Thymus (tissue), 11 donors: ENCODE data around the gene VRK1. TPM values are rescaled to one million over a fixed set of nuclear protein-coding genes. Genes with fewer than 3 reads are reported as not detected.

ENCODE experiments used
- DNase-seq, 9 donors: peaks; one replicate each; pipeline ENCODE4 v3.0.0-alpha.2; 2013; ENCODE audit warnings: low spot score in 9 of 9, low read depth in 6 of 9, missing footprints in 1 of 9
- H3K27ac ChIP-seq, 2 donors: one replicate each; pipeline ENCODE4 v1.5.1; 2013; ENCODE audit warnings: control low read depth in 1 of 2, low read depth in 1 of 2, low read length in 1 of 2, mild to moderate bottlenecking in 1 of 2, moderate library complexity in 1 of 2
- H3K27me3 ChIP-seq, 2 donors: one replicate each; pipeline ENCODE4 v1.5.1; 2013; ENCODE audit warnings: low read length in 1 of 2; ENCODE audit not compliant: control insufficient read depth in 2 of 2, insufficient read depth in 1 of 2
- H3K36me3 ChIP-seq, 2 donors: one replicate each; pipeline ENCODE4 v1.5.1; 2013; ENCODE audit warnings: low read length in 1 of 2, mild to moderate bottlenecking in 1 of 2, moderate library complexity in 1 of 2; ENCODE audit not compliant: control insufficient read depth in 2 of 2, insufficient read depth in 2 of 2
- H3K4me1 ChIP-seq, 2 donors: one replicate each; pipeline ENCODE4 v1.5.1; 2013; ENCODE audit warnings: low read length in 2 of 2; ENCODE audit not compliant: control insufficient read depth in 2 of 2, insufficient read depth in 2 of 2
- H3K4me3 ChIP-seq, 2 donors: one replicate each; pipeline ENCODE4 v1.5.1; 2013; ENCODE audit warnings: low read length in 2 of 2, control low read depth in 1 of 2, mild to moderate bottlenecking in 1 of 2
- H3K9me3 ChIP-seq, 2 donors: one replicate each; pipeline ENCODE4 v1.5.1; 2013; ENCODE audit warnings: low read length in 1 of 2, mild to moderate bottlenecking in 1 of 2; ENCODE audit not compliant: control insufficient read depth in 2 of 2, insufficient read depth in 1 of 2
- WGBS: extraction: QIAGEN DNeasy Blood & Tissue Kit; methylation state at CpG from one replicate; pipeline ENCODE4 v1.1.7; 2013; 5-methylcytosine and 5-hydroxymethylcytosine counted together
- polyA plus RNA-seq: library from polyadenylated mRNA; stranded (reverse); fragments of 200-250 nt; gene quantifications from one replicate; pipeline ENCODE4 v1.2.3, GENCODE V29; 2013
- total RNA-seq: library from RNA; stranded (reverse); fragments of 120-200 nt; gene quantifications from one replicate; pipeline ENCODE4 v1.2.4, GENCODE V29; 2013
- donor health status: healthy.

The VRK1 gene
- total and polyA plus RNA-seq, 2 donors = 23.0 to 83.1 TPM

- Histone ChIP-seq H3K27me3 (no peaks in the 10 kb centered on the region), H3K9me3 (no peaks in the 10 kb centered on the region), H3K27ac (no peak overlapping the region), H3K4me1 (no peaks in the 10 kb centered on the region), H3K4me3 (no peak overlapping the region), H3K36me3 (peaks cover 0 to 3% of the 10 kb centered on the region in 2 donors)
- DNase-seq = no peak
- 80% methylated on average over 3 of the region's 3 CpGs for WGBS
Measured at GRCh38 chr14:96827290-96827689, 30.1 kb downstream of the VRK1 start.

GRCh38 chr14:96829791-96830190, 32.6 kb downstream of the VRK1 start:
- H3K4me1 ChIP-seq = no peaks in the 10 kb centered on the region
- no peaks in the 10 kb centered on the region for H3K27me3 ChIP-seq
- DNase-seq = no peak
- 99% methylated on average over 1 of the region's 1 CpG for WGBS
- no peak overlapping the region for H3K27ac ChIP-seq
- H3K9me3 ChIP-seq = no peaks in the 10 kb centered on the region
- H3K36me3 ChIP-seq = peaks cover 3 to 14% of the 10 kb centered on the region in 2 donors
- H3K4me3 ChIP-seq = no peak overlapping the region

GRCh38 chr14:96830946-96831345, 33.8 kb downstream of the VRK1 start:
- Histone ChIP-seq H3K36me3 (peaks cover 10 to 15% of the 10 kb centered on the region in 2 donors), H3K27ac (no peak overlapping the region), H3K9me3 (no peaks in the 10 kb centered on the region), H3K4me3 (no peak overlapping the region), H3K4me1 (no peaks in the 10 kb centered on the region), H3K27me3 (no peaks in the 10 kb centered on the region)
- WGBS = 98% methylated on average over 1 of the region's 1 CpG
- no peak for DNase-seq

- Histone ChIP-seq H3K4me1 (no peaks in the 10 kb centered on the region), H3K27me3 (no peaks in the 10 kb centered on the region), H3K36me3 (peaks cover 12 to 26% of the 10 kb centered on the region in 2 donors), H3K9me3 (no peaks in the 10 kb centered on the region), H3K27ac (no peak overlapping the region), H3K4me3 (no peak overlapping the region)
- 98% methylated on average over 2 of the region's 2 CpGs for WGBS
- DNase-seq = no peak
Measured at GRCh38 chr14:96832351-96832750, 35.2 kb downstream of the VRK1 start.

- Histone ChIP-seq H3K4me3 (no peak overlapping the region), H3K36me3 (peaks cover 14 to 32% of the 10 kb centered on the region in 2 donors), H3K9me3 (no peaks in the 10 kb centered on the region), H3K4me1 (no peaks in the 10 kb centered on the region), H3K27ac (no peak overlapping the region), H3K27me3 (no peaks in the 10 kb centered on the region)
- WGBS = 98% methylated on average over 4 of the region's 4 CpGs
- DNase-seq = no peak
Measured at GRCh38 chr14:96838449-96838848, 41.3 kb downstream of the VRK1 start.

GRCh38 chr14:96839251-96839650, 42.1 kb downstream of the VRK1 start:
- DNase-seq = no peak
- H3K36me3 ChIP-seq = peaks cover 14 to 26% of the 10 kb centered on the region in 2 donors
- over 99% methylated on average over 2 of the region's 2 CpGs for WGBS
- no peak overlapping the region for H3K4me3 ChIP-seq
- H3K4me1 ChIP-seq = no peaks in the 10 kb centered on the region
- H3K27ac ChIP-seq = no peak overlapping the region
- H3K9me3 ChIP-seq = no peaks in the 10 kb centered on the region
- no peaks in the 10 kb centered on the region for H3K27me3 ChIP-seq

- Histone ChIP-seq H3K27ac (no peak overlapping the region), H3K4me3 (no peak overlapping the region), H3K27me3 (no peaks in the 10 kb centered on the region), H3K9me3 (no peaks in the 10 kb centered on the region), H3K36me3 (peaks cover 6 to 18% of the 10 kb centered on the region in 2 donors), H3K4me1 (no peaks in the 10 kb centered on the region)
- no peak for DNase-seq
Measured at GRCh38 chr14:96843137-96843536, 46.0 kb downstream of the VRK1 start.

GRCh38 chr14:96844857-96845570, 47.8 kb downstream of the VRK1 start:
- no peak for DNase-seq
- Histone ChIP-seq H3K4me3 (no peak overlapping the region), H3K27ac (no peak overlapping the region), H3K36me3 (peaks cover 7 to 29% of the 10 kb centered on the region in 2 donors), H3K9me3 (no peaks in the 10 kb centered on the region), H3K27me3 (no peaks in the 10 kb centered on the region), H3K4me1 (no peaks in the 10 kb centered on the region)
- 100% methylated on average over 1 of the region's 1 CpG for WGBS

GRCh38 chr14:96847451-96847850, 50.3 kb downstream of the VRK1 start:
- 100% methylated on average over 1 of the region's 1 CpG for WGBS
- Histone ChIP-seq H3K27ac (no peak overlapping the region), H3K4me3 (no peak overlapping the region), H3K36me3 (peaks cover 5 to 27% of the 10 kb centered on the region in 2 donors), H3K9me3 (no peaks in the 10 kb centered on the region), H3K27me3 (no peaks in the 10 kb centered on the region), H3K4me1 (no peaks in the 10 kb centered on the region)
- DNase-seq = no peak
